HUES64 (cell line): ENCODE measurements around the gene ATAD2B.
"Not testable (repeated sequence)": the region's sequence is repeated elsewhere in the genome, so short reads cannot be mapped to it uniquely, and the experiment has no call there.

Source experiments
- H3K27ac ChIP-seq: 2 replicates; pipeline ENCODE4 v1.7.0; 2013; ENCODE audit warnings: low read depth, low read length, inconsistent platforms
- H3K27me3 ChIP-seq: 2 replicates; pipeline ENCODE4 v1.6.1; 2013; ENCODE audit warnings: mild to moderate bottlenecking, low read length; ENCODE audit not compliant: insufficient read depth
- H3K36me3 ChIP-seq: 2 replicates; pipeline ENCODE4 v1.6.1; 2013; ENCODE audit warnings: mild to moderate bottlenecking, low read length; ENCODE audit not compliant: insufficient read depth
- H3K4me1 ChIP-seq: 2 replicates; pipeline ENCODE4 v1.6.1; 2013; ENCODE audit warnings: mild to moderate bottlenecking, low read length, moderate library complexity; ENCODE audit not compliant: insufficient read depth
- H3K4me3 ChIP-seq: 2 replicates; pipeline ENCODE4 v1.5.1; 2013; ENCODE audit warnings: mild to moderate bottlenecking, low read length, moderate library complexity
- H3K9ac ChIP-seq: 2 replicates; pipeline ENCODE4 v1.6.1; 2013; ENCODE audit warnings: mild to moderate bottlenecking, low read depth, low read length
- H3K9me3 ChIP-seq: 2 replicates; pipeline ENCODE4 v1.6.1; 2013; ENCODE audit warnings: low read depth, low read length; ENCODE audit not compliant: insufficient read depth
- WGBS: fragments of 150-250, 120-280 bp; methylation state at CpG from one replicate; pipeline ENCODE4 v1.1.7; 2013; ENCODE audit warnings: missing lambda C conversion rate; 5-methylcytosine and 5-hydroxymethylcytosine counted together

ATAD2B gene

GRCh38 chr2:23791030-23791429 lies 135.9 kb downstream of the ATAD2B start:
- Histone ChIP-seq H3K9me3 (no peaks in the 10 kb centered on the region), H3K27me3 (no peaks in the 10 kb centered on the region), H3K9ac (no peak overlapping the region), H3K36me3 (0 out of 2 replicates have a peak, but pooled peaks cover 4% of the 10 kb centered on the region), H3K4me3 (no peak overlapping the region), H3K27ac (no peak overlapping the region), H3K4me1 (no peaks in the 10 kb centered on the region)

GRCh38 chr2:23789012-23789411 lies 137.9 kb downstream of the ATAD2B start:
- Histone ChIP-seq H3K27me3 (no peaks in the 10 kb centered on the region), H3K4me3 (no peak overlapping the region), H3K9ac (no peak overlapping the region), H3K36me3 (peaks cover 21% of the 10 kb centered on the region), H3K27ac (no peak overlapping the region), H3K4me1 (no peaks in the 10 kb centered on the region), H3K9me3 (no peaks in the 10 kb centered on the region)
- WGBS, result 100% methylated on average over 1 of the region's 1 CpG

GRCh38 chr2:23788100-23788499 lies 138.8 kb downstream of the ATAD2B start:
- Histone ChIP-seq H3K27ac (no peak overlapping the region), H3K9me3 (no peaks in the 10 kb centered on the region), H3K27me3 (no peaks in the 10 kb centered on the region), H3K4me3 (no peak overlapping the region), H3K9ac (no peak overlapping the region), H3K4me1 (no peaks in the 10 kb centered on the region), H3K36me3 (peaks cover 23% of the 10 kb centered on the region)
- 80% methylated on average over 1 of the region's 1 CpG for WGBS

- Histone ChIP-seq H3K36me3 (peaks cover 27% of the 10 kb centered on the region), H3K9me3 (no peaks in the 10 kb centered on the region), H3K4me1 (no peaks in the 10 kb centered on the region), H3K9ac (no peak overlapping the region), H3K4me3 (no peak overlapping the region), H3K27me3 (no peaks in the 10 kb centered on the region), H3K27ac (no peak overlapping the region)
Measured at GRCh38 chr2:23784971-23785370, 142.0 kb downstream of the ATAD2B start.

- Histone ChIP-seq H3K4me1 (no peaks in the 10 kb centered on the region), H3K36me3 (peaks cover 28% of the 10 kb centered on the region), H3K27me3 (no peaks in the 10 kb centered on the region), H3K4me3 (no peak overlapping the region), H3K9me3 (no peaks in the 10 kb centered on the region), H3K27ac (no peak overlapping the region), H3K9ac (no peak overlapping the region)
- WGBS, result 95% methylated on average over 1 of the region's 1 CpG
Measured at GRCh38 chr2:23782646-23783045, 144.3 kb downstream of the ATAD2B start.

GRCh38 chr2:23782126-23782525 lies 144.8 kb downstream of the ATAD2B start:
- Histone ChIP-seq H3K27ac (no peak overlapping the region), H3K4me1 (no peaks in the 10 kb centered on the region), H3K4me3 (no peak overlapping the region), H3K9ac (no peak overlapping the region), H3K9me3 (no peaks in the 10 kb centered on the region), H3K27me3 (no peaks in the 10 kb centered on the region), H3K36me3 (peaks cover 30% of the 10 kb centered on the region)
- 100% methylated on average over 1 of the region's 2 CpGs for WGBS

GRCh38 chr2:23780465-23780864 lies 146.5 kb downstream of the ATAD2B start:
- H3K9ac ChIP-seq, H3K27ac ChIP-seq, H3K4me3 ChIP-seq, H3K4me1 ChIP-seq, H3K9me3 ChIP-seq, H3K27me3 ChIP-seq: not testable (repeated sequence)
- H3K36me3 ChIP-seq, result peaks cover 21% of the 10 kb centered on the region
- 96% methylated on average over 10 of the region's 10 CpGs for WGBS

GRCh38 chr2:23777826-23778225 lies 149.1 kb downstream of the ATAD2B start:
- 100% methylated on average over 2 of the region's 2 CpGs for WGBS

GRCh38 chr2:23776021-23776420 lies 150.9 kb downstream of the ATAD2B start:
- H3K27me3 ChIP-seq, result no peaks in the 10 kb centered on the region
- H3K36me3 ChIP-seq, result peaks cover 18% of the 10 kb centered on the region

More at GRCh38 chr2:23777826-23778225, 149.1 kb downstream of the ATAD2B start:
- peaks cover 10% of the 10 kb centered on the region; the same call in 1 of the 2 replicates for H3K36me3 ChIP-seq
- no peaks in the 10 kb centered on the region for H3K9me3 ChIP-seq
- no peaks in the 10 kb centered on the region for H3K27me3 ChIP-seq
- no peak overlapping the region for H3K27ac ChIP-seq
- H3K4me1 ChIP-seq, result no peaks in the 10 kb centered on the region
- no peak overlapping the region for H3K4me3 ChIP-seq
- H3K9ac ChIP-seq, result no peak overlapping the region

GRCh38 chr2:23772684-23773083 lies 154.2 kb downstream of the ATAD2B start:
- Histone ChIP-seq H3K9me3 (peaks cover 7% of the 10 kb centered on the region; the same call in 1 of the 2 replicates), H3K36me3 (peaks cover 25% of the 10 kb centered on the region), H3K4me3 (no peak overlapping the region), H3K27me3 (no peaks in the 10 kb centered on the region), H3K27ac (no peak overlapping the region), H3K9ac (no peak overlapping the region), H3K4me1 (no peaks in the 10 kb centered on the region)
- 96% methylated on average over 7 of the region's 7 CpGs for WGBS

More at GRCh38 chr2:23776021-23776420, 150.9 kb downstream of the ATAD2B start:
- H3K4me1 ChIP-seq, result no peaks in the 10 kb centered on the region
- WGBS, result 94% methylated on average over 6 of the region's 6 CpGs
- H3K27ac ChIP-seq, result no peak overlapping the region
- H3K9ac ChIP-seq, result no peak overlapping the region
- H3K4me3 ChIP-seq, result no peak overlapping the region
- peaks cover 5% of the 10 kb centered on the region; the same call in 1 of the 2 replicates for H3K9me3 ChIP-seq

GRCh38 chr2:23772056-23772455 lies 154.9 kb downstream of the ATAD2B start:
- Histone ChIP-seq H3K36me3 (peaks cover 23% of the 10 kb centered on the region), H3K4me3 (no peak overlapping the region), H3K9ac (no peak overlapping the region), H3K27me3 (no peaks in the 10 kb centered on the region), H3K4me1 (no peaks in the 10 kb centered on the region), H3K9me3 (peaks cover 7% of the 10 kb centered on the region; the same call in 1 of the 2 replicates), H3K27ac (no peak overlapping the region)
- WGBS, result no CpG with 5 or more reads among the region's 1 CpG

GRCh38 chr2:23769364-23769763 lies 157.6 kb downstream of the ATAD2B start:
- Histone ChIP-seq H3K27ac (no peak overlapping the region), H3K4me1 (no peaks in the 10 kb centered on the region), H3K4me3 (no peak overlapping the region), H3K27me3 (no peaks in the 10 kb centered on the region), H3K36me3 (peaks cover 24% of the 10 kb centered on the region), H3K9ac (no peak overlapping the region), H3K9me3 (peaks cover 7% of the 10 kb centered on the region; the same call in 1 of the 2 replicates)
- 96% methylated on average over 4 of the region's 5 CpGs for WGBS
